NT2/D1 (cell line): Measurements from ENCODE around the gene ULK4.

Experiments
- DNase-seq: peaks from one replicate; pipeline ENCODE4 v3.0.0-alpha.2; 2011; ENCODE audit warnings: low read depth, low spot score
- H3K27me3 ChIP-seq: 2 replicates; pipeline ENCODE4 v1.6.0; 2011; ENCODE audit warnings: mild to moderate bottlenecking; ENCODE audit not compliant: insufficient read length, insufficient read depth
- H3K36me3 ChIP-seq: 2 replicates; pipeline ENCODE4 v1.6.1; 2011; ENCODE audit warnings: mild to moderate bottlenecking, low read length, mixed read lengths; ENCODE audit not compliant: insufficient read depth, insufficient read length
- H3K4me1 ChIP-seq: 2 replicates; pipeline ENCODE4 v1.5.1; 2011; ENCODE audit not compliant: insufficient read depth, insufficient read length
- H3K4me3 ChIP-seq: 2 replicates; pipeline ENCODE4 v1.5.1; 2011; ENCODE audit warnings: low read depth; ENCODE audit not compliant: insufficient read length
- H3K9ac ChIP-seq: 2 replicates; pipeline ENCODE4 v1.6.0; 2011; ENCODE audit warnings: low read depth; ENCODE audit not compliant: insufficient read length
- H3K9me3 ChIP-seq: 2 replicates; pipeline ENCODE4 v1.5.1; 2011; ENCODE audit warnings: mild to moderate bottlenecking, low read length; ENCODE audit not compliant: insufficient read depth
- SUZ12 ChIP-seq: IDR thresholded peaks from 2 replicates; pipeline ENCODE4 v1.6.1; 2011; ENCODE audit not compliant: insufficient read length, insufficient read depth; ENCODE audit errors: extremely low read depth
- YY1 ChIP-seq: IDR thresholded peaks from 2 replicates; pipeline ENCODE4 v1.6.1; 2011; ENCODE audit not compliant: insufficient read length, insufficient read depth
- ZNF274 ChIP-seq: IDR thresholded peaks from 2 replicates; pipeline ENCODE4 v1.6.1; 2011; ENCODE audit warnings: mild to moderate bottlenecking, low read depth, low read length

The ULK4 gene

DNA sequence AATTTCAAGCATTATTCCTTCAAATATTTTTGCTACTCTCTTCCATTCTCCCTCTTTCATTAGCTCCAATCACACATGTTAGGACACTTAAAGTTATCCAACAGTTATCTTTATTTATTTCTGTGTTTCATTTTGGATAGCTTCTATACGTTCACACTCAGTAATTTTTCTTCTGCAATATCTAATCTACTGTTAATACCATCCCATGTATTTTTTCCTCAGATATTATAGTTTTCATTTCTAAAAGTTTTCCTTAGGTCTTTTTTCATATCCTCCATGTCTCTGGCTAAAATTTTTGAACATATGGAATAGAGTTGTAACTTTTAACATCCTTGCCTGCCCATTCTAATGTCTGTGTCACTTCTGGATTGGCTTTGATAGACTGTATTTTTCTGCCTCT, 689.2 kb downstream of the ULK4 start:
- no peak for DNase-seq
- Histone ChIP-seq H3K27me3 (no peaks in the 10 kb centered on the region), H3K9ac (no peak overlapping the region), H3K4me1 (no peaks in the 10 kb centered on the region), H3K4me3 (no peak overlapping the region), H3K36me3 (no peaks in the 10 kb centered on the region), H3K9me3 (0 out of 2 replicates have a peak, but pooled peaks cover 6% of the 10 kb centered on the region)
- TF ChIP-seq ZNF274 (no peak), YY1 (no peak), SUZ12 (no peak)

DNA sequence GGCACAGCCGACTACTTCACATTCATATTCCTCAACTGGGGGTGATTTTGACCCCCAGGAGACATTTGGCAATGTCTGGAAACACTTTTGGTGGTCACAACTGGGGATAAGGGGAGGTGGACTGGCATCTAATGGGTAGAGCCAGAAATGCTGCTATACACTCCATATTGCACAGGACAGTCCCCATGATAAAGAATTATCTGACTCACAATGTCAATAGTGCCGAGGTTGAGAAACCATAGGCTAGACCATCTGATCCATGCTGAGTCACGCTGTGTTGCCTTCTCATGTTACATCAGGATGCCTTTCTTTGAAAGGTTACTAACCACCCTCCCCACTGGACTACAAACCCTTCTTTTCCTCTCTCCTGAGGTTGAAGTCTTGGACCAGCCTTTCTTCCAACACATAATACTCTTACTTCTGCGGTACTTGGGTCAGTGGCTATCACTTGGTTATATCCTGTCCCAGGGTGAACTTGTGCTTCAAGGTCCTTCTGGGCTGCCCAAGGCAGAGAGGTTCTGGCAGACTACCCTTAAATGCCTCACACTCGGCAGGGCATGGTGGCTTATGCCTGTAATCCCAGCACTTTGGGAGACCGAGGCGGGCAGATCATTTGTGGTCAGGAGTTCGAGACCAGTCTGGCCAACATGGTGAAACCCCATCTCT, 693.8 kb downstream of the ULK4 start:
- Histone ChIP-seq H3K36me3 (no peaks in the 10 kb centered on the region), H3K4me1 (no peaks in the 10 kb centered on the region), H3K4me3 (no peak overlapping the region), H3K27me3 (no peaks in the 10 kb centered on the region), H3K9ac (no peak overlapping the region), H3K9me3 (no peaks in the 10 kb centered on the region)
- no peak for DNase-seq
- TF ChIP-seq ZNF274 (no peak), YY1 (no peak), SUZ12 (no peak)

GRCh38 chr3:41265823-41266273, 696.1 kb downstream of the ULK4 start:
- DNase-seq: no peak
- no peaks in the 10 kb centered on the region for H3K9me3 ChIP-seq
- H3K9ac ChIP-seq: no peak overlapping the region
- no peaks in the 10 kb centered on the region for H3K36me3 ChIP-seq
- no peak for TF ChIP-seq YY1
- TF ChIP-seq ZNF274: no peak
- no peak for TF ChIP-seq SUZ12
- H3K4me3 ChIP-seq: no peak overlapping the region
- no peaks in the 10 kb centered on the region for H3K4me1 ChIP-seq
- no peaks in the 10 kb centered on the region for H3K27me3 ChIP-seq

DNA sequence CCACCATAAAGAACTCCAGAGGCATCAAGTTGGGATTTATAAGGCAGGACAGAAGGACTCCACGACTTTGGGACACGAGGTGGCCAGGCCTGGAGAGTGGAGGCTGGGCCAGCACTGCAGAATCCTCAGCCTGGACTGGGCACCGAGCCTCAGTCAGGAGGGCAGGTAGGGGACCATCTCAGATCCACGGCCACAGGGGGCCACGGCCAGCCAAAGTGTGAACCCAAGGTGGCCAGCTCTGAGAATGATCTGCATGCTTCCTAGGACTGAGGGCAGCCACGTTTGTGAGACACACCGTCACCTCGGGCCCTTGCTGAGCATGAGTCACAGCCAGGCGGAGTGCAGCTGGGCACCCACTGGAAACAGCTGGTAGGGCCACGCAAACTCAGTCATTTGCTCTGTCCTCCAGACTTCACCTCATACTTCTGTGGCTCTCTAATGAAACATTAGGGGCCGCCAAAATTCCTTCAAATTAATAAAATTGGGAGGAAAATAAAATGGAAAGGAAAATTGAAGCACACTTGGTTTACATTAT, 696.8 kb downstream of the ULK4 start:
- DNase-seq: no peak
- no peaks in the 10 kb centered on the region for H3K36me3 ChIP-seq
- no peaks in the 10 kb centered on the region for H3K9me3 ChIP-seq
- TF ChIP-seq ZNF274: no peak
- no peaks in the 10 kb centered on the region for H3K27me3 ChIP-seq
- H3K4me1 ChIP-seq: no peaks in the 10 kb centered on the region
- H3K4me3 ChIP-seq: no peak overlapping the region
- H3K9ac ChIP-seq: no peak overlapping the region

GRCh38 chr3:41260063-41260450, 701.8 kb downstream of the ULK4 start:
- no peak for DNase-seq
- Histone ChIP-seq H3K9me3 (no peaks in the 10 kb centered on the region), H3K27me3 (no peaks in the 10 kb centered on the region), H3K4me1 (no peaks in the 10 kb centered on the region), H3K4me3 (no peak overlapping the region), H3K36me3 (no peaks in the 10 kb centered on the region), H3K9ac (no peak overlapping the region)
- no peak for TF ChIP-seq YY1
- TF ChIP-seq ZNF274: no peak
- no peak for TF ChIP-seq SUZ12

- no peaks in the 10 kb centered on the region for H3K36me3 ChIP-seq
- no peaks in the 10 kb centered on the region for H3K4me1 ChIP-seq
- TF ChIP-seq YY1: no peak
- no peak for TF ChIP-seq SUZ12
- TF ChIP-seq ZNF274: no peak
- H3K9ac ChIP-seq: no peak overlapping the region
- DNase-seq: no peak
- H3K4me3 ChIP-seq: no peak overlapping the region
- no peaks in the 10 kb centered on the region for H3K9me3 ChIP-seq
- H3K27me3 ChIP-seq: no peaks in the 10 kb centered on the region
These were observed 702.3 kb downstream of the ULK4 start for GRCh38 chr3:41259449-41260062.

DNA sequence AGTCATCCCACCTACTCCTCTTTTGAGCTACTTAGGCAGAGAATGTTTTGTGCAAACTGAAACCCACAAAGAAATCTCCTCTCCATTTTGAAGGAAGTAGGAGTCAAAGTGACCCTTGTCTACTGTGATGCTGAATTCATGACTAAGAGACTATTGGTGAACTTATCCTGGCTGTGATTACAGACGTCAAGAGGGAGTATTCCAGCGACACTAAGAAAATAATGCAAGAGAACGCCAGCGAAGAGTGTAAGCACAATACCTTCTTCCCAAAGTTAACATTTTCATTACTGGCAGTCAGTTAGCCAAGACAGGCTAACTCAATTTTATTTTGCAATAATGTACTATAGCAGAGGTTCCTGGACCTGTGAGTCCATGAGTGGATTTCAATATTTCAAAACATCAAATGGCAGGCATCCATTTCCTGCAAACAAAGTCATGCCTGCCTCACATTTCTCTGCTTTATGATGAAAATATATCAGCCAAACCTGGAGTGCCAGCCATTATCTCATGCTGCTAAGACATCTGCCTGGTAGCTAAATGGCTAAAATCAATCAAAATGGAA, 703.6 kb downstream of the ULK4 start:
- Histone ChIP-seq H3K4me1 (no peaks in the 10 kb centered on the region), H3K27me3 (no peaks in the 10 kb centered on the region), H3K36me3 (no peaks in the 10 kb centered on the region), H3K9ac (no peak overlapping the region), H3K4me3 (no peak overlapping the region), H3K9me3 (no peaks in the 10 kb centered on the region)
- no peak for DNase-seq
- TF ChIP-seq YY1: no peak
- no peak for TF ChIP-seq ZNF274
- no peak for TF ChIP-seq SUZ12
